Chondrocyte (in vitro differentiated cells): ENCODE measurements around the gene GIT1. TPM values are rescaled to one million over a fixed set of nuclear protein-coding genes. Genes with fewer than 3 reads are reported as not detected.

Source experiments
- DNase-seq: peaks from one replicate; pipeline ENCODE4 v3.0.0; 2021; ENCODE audit warnings: mixed read lengths, low spot score
- H3K27ac Mint-ChIP-seq: one replicate; pipeline ENCODE4 v1.8.0; 2021; ENCODE audit warnings: mild to moderate bottlenecking, moderate library complexity, mixed read lengths; ENCODE audit not compliant: unreplicated experiment
- H3K27me3 Mint-ChIP-seq: 2 replicates; pipeline ENCODE4 v1.8.0; 2021; ENCODE audit warnings: low read depth, mixed read lengths
- H3K36me3 Mint-ChIP-seq: 2 replicates; pipeline ENCODE4 v1.8.0; 2021; ENCODE audit warnings: low read depth, mixed read lengths
- H3K4me1 Mint-ChIP-seq: 2 replicates; pipeline ENCODE4 v1.8.0; 2021; ENCODE audit warnings: low read depth, mild to moderate bottlenecking, mixed read lengths
- H3K4me3 Mint-ChIP-seq: one replicate; pipeline ENCODE4 v1.8.0; 2021; ENCODE audit warnings: mild to moderate bottlenecking, moderate library complexity, mixed read lengths; ENCODE audit not compliant: unreplicated experiment
- H3K9me3 Mint-ChIP-seq: 2 replicates; pipeline ENCODE4 v1.8.0; 2021; ENCODE audit warnings: low read depth, mixed read lengths
- CTCF ChIP-seq: fragments of 200-600 bp; sonication (generic); IDR thresholded peaks from 2 replicates; pipeline ENCODE4 v1.5.0; 2021; ENCODE audit warnings: antibody characterized with exemption, mild to moderate bottlenecking, moderate library complexity
- total RNA-seq: library from RNA; stranded (reverse); gene quantifications from 3 replicates; pipeline ENCODE4 v1.2.1, GENCODE V29; 2021

Gene GIT1
- total RNA-seq, 1 donor from 2014 or later: 37.7 TPM

GRCh38 chr17:29603109-29603674 lies 13.7 kb upstream of the GIT1 start:
- no peaks in the 10 kb centered on the region for H3K9me3 Mint-ChIP-seq
- no peak overlapping the region for H3K4me3 Mint-ChIP-seq
- peak overlapping the region; percentile 5 for H3K27ac Mint-ChIP-seq
- no peak for DNase-seq
- H3K4me1 Mint-ChIP-seq: peaks cover 6% of the 10 kb centered on the region
- TF ChIP-seq CTCF: no peak
- no peaks in the 10 kb centered on the region for H3K27me3 Mint-ChIP-seq
- no peaks in the 10 kb centered on the region for H3K36me3 Mint-ChIP-seq

GRCh38 chr17:29597361-29598172 lies 8.1 kb upstream of the GIT1 start:
- Mint-ChIP-seq H3K36me3 (no peaks in the 10 kb centered on the region), H3K27ac (no peak overlapping the region), H3K4me3 (no peak overlapping the region), H3K9me3 (no peaks in the 10 kb centered on the region), H3K4me1 (peaks cover 31% of the 10 kb centered on the region), H3K27me3 (no peaks in the 10 kb centered on the region)
- no peak for TF ChIP-seq CTCF
- DNase-seq: peak; percentile 76

- peaks cover 38% of the 10 kb centered on the region for H3K4me1 Mint-ChIP-seq
- no peak overlapping the region for H3K4me3 Mint-ChIP-seq
- TF ChIP-seq CTCF: no peak
- no peaks in the 10 kb centered on the region for H3K27me3 Mint-ChIP-seq
- peak; percentile 75 for DNase-seq
- H3K27ac Mint-ChIP-seq: no peak overlapping the region
- H3K9me3 Mint-ChIP-seq: no peaks in the 10 kb centered on the region
- no peaks in the 10 kb centered on the region for H3K36me3 Mint-ChIP-seq
Observed at GRCh38 chr17:29596811-29597210, 7.4 kb upstream of the GIT1 start.

GRCh38 chr17:29595943-29596774 lies 6.7 kb upstream of the GIT1 start:
- DNase-seq: peak; percentile 70
- TF ChIP-seq CTCF: no peak
- H3K27ac Mint-ChIP-seq: no peak overlapping the region
- no peak overlapping the region for H3K4me3 Mint-ChIP-seq
- H3K27me3 Mint-ChIP-seq: no peaks in the 10 kb centered on the region
- H3K4me1 Mint-ChIP-seq: peaks cover 45% of the 10 kb centered on the region
- H3K9me3 Mint-ChIP-seq: no peaks in the 10 kb centered on the region
- H3K36me3 Mint-ChIP-seq: no peaks in the 10 kb centered on the region
